Neural cell (in vitro differentiated cells): ENCODE results near the gene WWC1. TPM values are rescaled to one million over a fixed set of nuclear protein-coding genes. Genes with fewer than 3 reads are reported as not detected.

Experiments
- H2AFZ ChIP-seq: fragments of 200-600, 300-800 bp; sonication (generic), shearing (Covaris generic); 2 replicates; pipeline ENCODE4 v1.6.0; 2014; ENCODE audit warnings: low read depth, mild to moderate bottlenecking, antibody characterized with exemption, low read length, moderate library complexity
- H3F3A ChIP-seq: fragments of 200-600 bp; shearing (Covaris generic); 2 replicates; pipeline ENCODE4 v1.6.1; 2016; ENCODE audit warnings: mild to moderate bottlenecking, moderate library complexity, mixed read lengths, antibody characterized with exemption, low read length; ENCODE audit not compliant: insufficient read depth, poor library complexity, severe bottlenecking
- H3K27ac ChIP-seq: fragments of 200-600, 300-800 bp; sonication (generic), shearing (Covaris generic); 2 replicates; pipeline ENCODE4 v1.5.1; 2014; ENCODE audit warnings: mild to moderate bottlenecking, low read length, moderate library complexity
- H3K27me3 ChIP-seq: fragments of 300-800, 200-600 bp; sonication (generic), shearing (Covaris generic); 2 replicates; pipeline ENCODE4 v1.6.0; 2014; ENCODE audit warnings: mild to moderate bottlenecking, low read depth, low read length, moderate library complexity; ENCODE audit not compliant: insufficient read depth
- H3K36me3 ChIP-seq: fragments of 300-800, 200-600 bp; sonication (generic), shearing (Covaris generic); 2 replicates; pipeline ENCODE4 v1.5.1; 2014; ENCODE audit warnings: mild to moderate bottlenecking, antibody characterized with exemption, low read length, moderate library complexity; ENCODE audit not compliant: insufficient read depth
- H3K4me2 ChIP-seq: fragments of 300-800, 200-600 bp; sonication (generic), shearing (Covaris generic); 2 replicates; pipeline ENCODE4 v1.6.0; 2014; ENCODE audit warnings: mild to moderate bottlenecking, low read length
- H3K4me3 ChIP-seq: fragments of 300-800, 200-600 bp; sonication (generic), shearing (Covaris generic); 2 replicates; pipeline ENCODE4 v1.5.1; 2014; ENCODE audit warnings: mild to moderate bottlenecking, low read length, moderate library complexity
- H3K79me2 ChIP-seq: fragments of 200-600 bp; shearing (Covaris generic); replicated peaks from 2 replicates; pipeline ENCODE4 v1.6.0; 2014; ENCODE audit warnings: mild to moderate bottlenecking, low read length, moderate library complexity; ENCODE audit not compliant: insufficient read depth
- H3K9ac ChIP-seq: fragments of 300-800, 200-600 bp; sonication (generic), shearing (Covaris generic); 2 replicates; pipeline ENCODE4 v1.6.1; 2016; ENCODE audit warnings: mild to moderate bottlenecking, low read length, mixed read lengths
- H3K9me2 ChIP-seq: fragments of 200-600 bp; shearing (Covaris generic); 2 replicates; pipeline ENCODE4 v1.6.1; 2016; ENCODE audit warnings: mild to moderate bottlenecking, low read length, mixed read lengths; ENCODE audit not compliant: insufficient read depth
- H3K9me3 ChIP-seq: fragments of 200-600, 300-800 bp; sonication (generic), shearing (Covaris generic); 2 replicates; pipeline ENCODE4 v1.6.1; 2016; ENCODE audit warnings: mild to moderate bottlenecking, mixed run types, low read length, moderate library complexity, mixed read lengths
- H4K20me1 ChIP-seq: fragments of 200-600 bp; shearing (Covaris generic); 2 replicates; pipeline ENCODE4 v1.6.1; 2016; ENCODE audit warnings: mild to moderate bottlenecking, mixed run types; ENCODE audit not compliant: insufficient read depth
- EP300 ChIP-seq: fragments of 450-650 bp; conservative IDR thresholded peaks from 2 replicates; pipeline ENCODE4 v1.6.1; 2014; ENCODE audit warnings: antibody characterized with exemption, mild to moderate bottlenecking, moderate library complexity; ENCODE audit not compliant: poor library complexity, severe bottlenecking
- EZH2 ChIP-seq: fragments of 200-600, 300-800 bp; shearing (Covaris generic), sonication (generic); IDR thresholded peaks from 2 replicates; pipeline ENCODE4 v1.6.1; 2014; ENCODE audit warnings: antibody characterized with exemption, low read length, borderline replicate concordance, mild to moderate bottlenecking; ENCODE audit not compliant: insufficient read depth, poor library complexity, severe bottlenecking
- MXI1 ChIP-seq: fragments of 450-650 bp; conservative IDR thresholded peaks from 2 replicates; pipeline ENCODE4 v1.6.1; 2014; ENCODE audit warnings: antibody characterized with exemption, mild to moderate bottlenecking; ENCODE audit not compliant: poor library complexity, severe bottlenecking
- POLR2AphosphoS5 ChIP-seq: IDR thresholded peaks from 2 replicates; pipeline ENCODE4 v1.6.1; 2012
- RAD21 ChIP-seq: fragments of 450-650 bp; conservative IDR thresholded peaks from 2 replicates; pipeline ENCODE4 v1.6.1; 2014; ENCODE audit warnings: antibody characterized with exemption, mild to moderate bottlenecking, moderate library complexity
- SMC3 ChIP-seq: fragments of 450-650 bp; conservative IDR thresholded peaks from 2 replicates; pipeline ENCODE4 v1.6.1; 2014; ENCODE audit warnings: antibody characterized with exemption, mild to moderate bottlenecking, moderate library complexity; ENCODE audit not compliant: poor library complexity
- TAF1 ChIP-seq: IDR thresholded peaks from 2 replicates; pipeline ENCODE4 v1.6.1; 2012; ENCODE audit warnings: low read depth
- polyA plus RNA-seq: library from polyadenylated mRNA; depleted of rRNA; stranded (reverse); fragments of >200 nt; gene quantifications from 2 replicates; pipeline ENCODE4 v1.2.3, GENCODE V29; 2014
- TF ChIP-seq, protein P1 (sequence below): fragments of 450-650 bp; IDR thresholded peaks from 2 replicates; pipeline ENCODE4 v1.5.1; 2014; ENCODE audit warnings: antibody characterized with exemption, mild to moderate bottlenecking, moderate library complexity; ENCODE audit not compliant: poor library complexity, severe bottlenecking
- TF ChIP-seq, protein P2 (sequence below): IDR thresholded peaks from 2 replicates; pipeline ENCODE4 v1.6.1; 2012; ENCODE audit warnings: borderline replicate concordance

The WWC1 gene
- polyA plus RNA-seq, 1 donor from 2014 or later: 0.97 TPM

DNA sequence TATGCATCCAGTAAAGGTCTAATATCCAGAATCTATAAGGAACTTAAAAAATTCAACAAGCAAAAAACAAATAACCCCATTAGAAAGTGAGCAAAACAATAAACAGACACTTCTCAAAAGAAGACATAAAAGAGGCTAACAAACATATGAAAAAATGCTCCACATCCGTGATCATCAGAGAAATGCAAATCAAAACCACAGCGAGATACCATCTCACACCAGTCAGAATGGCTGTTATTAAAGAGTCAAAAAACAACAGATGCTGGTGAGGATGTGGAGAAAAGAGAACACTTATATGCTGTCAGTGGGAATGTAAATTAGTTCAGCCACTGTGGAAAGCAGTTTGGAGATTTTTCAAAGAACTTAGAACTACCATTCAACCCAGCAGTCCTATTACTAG, 86.1 kb downstream of the WWC1 start:
- Histone ChIP-seq H3K4me3 (no peak overlapping the region), H3K9me2 (no peaks in the 10 kb centered on the region), H3K9me3 (no peaks in the 10 kb centered on the region), H2AFZ (no peak overlapping the region), H3F3A (no peaks in the 10 kb centered on the region), H4K20me1 (no peaks in the 10 kb centered on the region), H3K4me2 (no peak overlapping the region), H3K27ac (no peak overlapping the region), H3K27me3 (no peaks in the 10 kb centered on the region), H3K9ac (no peak overlapping the region), H3K79me2 (no peaks in the 10 kb centered on the region), H3K36me3 (no peaks in the 10 kb centered on the region)
- no peak for TF ChIP-seq POLR2AphosphoS5
- no peak for TF ChIP-seq MXI1
- TF ChIP-seq, protein P1, sequence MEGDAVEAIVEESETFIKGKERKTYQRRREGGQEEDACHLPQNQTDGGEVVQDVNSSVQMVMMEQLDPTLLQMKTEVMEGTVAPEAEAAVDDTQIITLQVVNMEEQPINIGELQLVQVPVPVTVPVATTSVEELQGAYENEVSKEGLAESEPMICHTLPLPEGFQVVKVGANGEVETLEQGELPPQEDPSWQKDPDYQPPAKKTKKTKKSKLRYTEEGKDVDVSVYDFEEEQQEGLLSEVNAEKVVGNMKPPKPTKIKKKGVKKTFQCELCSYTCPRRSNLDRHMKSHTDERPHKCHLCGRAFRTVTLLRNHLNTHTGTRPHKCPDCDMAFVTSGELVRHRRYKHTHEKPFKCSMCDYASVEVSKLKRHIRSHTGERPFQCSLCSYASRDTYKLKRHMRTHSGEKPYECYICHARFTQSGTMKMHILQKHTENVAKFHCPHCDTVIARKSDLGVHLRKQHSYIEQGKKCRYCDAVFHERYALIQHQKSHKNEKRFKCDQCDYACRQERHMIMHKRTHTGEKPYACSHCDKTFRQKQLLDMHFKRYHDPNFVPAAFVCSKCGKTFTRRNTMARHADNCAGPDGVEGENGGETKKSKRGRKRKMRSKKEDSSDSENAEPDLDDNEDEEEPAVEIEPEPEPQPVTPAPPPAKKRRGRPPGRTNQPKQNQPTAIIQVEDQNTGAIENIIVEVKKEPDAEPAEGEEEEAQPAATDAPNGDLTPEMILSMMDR: no peak
- TF ChIP-seq EP300: no peak
- TF ChIP-seq, protein P2, sequence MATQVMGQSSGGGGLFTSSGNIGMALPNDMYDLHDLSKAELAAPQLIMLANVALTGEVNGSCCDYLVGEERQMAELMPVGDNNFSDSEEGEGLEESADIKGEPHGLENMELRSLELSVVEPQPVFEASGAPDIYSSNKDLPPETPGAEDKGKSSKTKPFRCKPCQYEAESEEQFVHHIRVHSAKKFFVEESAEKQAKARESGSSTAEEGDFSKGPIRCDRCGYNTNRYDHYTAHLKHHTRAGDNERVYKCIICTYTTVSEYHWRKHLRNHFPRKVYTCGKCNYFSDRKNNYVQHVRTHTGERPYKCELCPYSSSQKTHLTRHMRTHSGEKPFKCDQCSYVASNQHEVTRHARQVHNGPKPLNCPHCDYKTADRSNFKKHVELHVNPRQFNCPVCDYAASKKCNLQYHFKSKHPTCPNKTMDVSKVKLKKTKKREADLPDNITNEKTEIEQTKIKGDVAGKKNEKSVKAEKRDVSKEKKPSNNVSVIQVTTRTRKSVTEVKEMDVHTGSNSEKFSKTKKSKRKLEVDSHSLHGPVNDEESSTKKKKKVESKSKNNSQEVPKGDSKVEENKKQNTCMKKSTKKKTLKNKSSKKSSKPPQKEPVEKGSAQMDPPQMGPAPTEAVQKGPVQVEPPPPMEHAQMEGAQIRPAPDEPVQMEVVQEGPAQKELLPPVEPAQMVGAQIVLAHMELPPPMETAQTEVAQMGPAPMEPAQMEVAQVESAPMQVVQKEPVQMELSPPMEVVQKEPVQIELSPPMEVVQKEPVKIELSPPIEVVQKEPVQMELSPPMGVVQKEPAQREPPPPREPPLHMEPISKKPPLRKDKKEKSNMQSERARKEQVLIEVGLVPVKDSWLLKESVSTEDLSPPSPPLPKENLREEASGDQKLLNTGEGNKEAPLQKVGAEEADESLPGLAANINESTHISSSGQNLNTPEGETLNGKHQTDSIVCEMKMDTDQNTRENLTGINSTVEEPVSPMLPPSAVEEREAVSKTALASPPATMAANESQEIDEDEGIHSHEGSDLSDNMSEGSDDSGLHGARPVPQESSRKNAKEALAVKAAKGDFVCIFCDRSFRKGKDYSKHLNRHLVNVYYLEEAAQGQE: no peak
- TF ChIP-seq SMC3: no peak
- no peak for TF ChIP-seq RAD21
- no peak for TF ChIP-seq TAF1
- no peak for TF ChIP-seq EZH2

DNA sequence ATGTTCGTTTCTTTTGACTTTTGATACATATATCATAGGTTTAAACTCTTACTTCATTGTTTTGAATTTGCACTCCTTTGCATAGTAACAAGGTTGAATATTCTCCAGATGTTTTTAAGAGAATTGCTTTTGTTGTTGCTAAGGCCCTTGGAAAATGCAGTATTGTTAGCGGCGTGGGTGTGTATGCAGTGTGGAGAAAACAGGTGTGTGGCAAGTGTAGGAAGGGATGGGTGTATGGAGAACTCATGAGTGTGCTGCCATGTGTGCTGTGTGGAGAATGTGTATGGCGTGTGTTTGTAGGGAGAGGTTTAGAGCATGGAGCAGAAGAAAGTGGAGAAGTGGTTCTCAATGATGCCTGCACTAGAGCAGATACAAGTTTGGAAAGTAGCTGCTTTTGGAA, 87.3 kb downstream of the WWC1 start:
- H3K79me2 ChIP-seq: no peaks in the 10 kb centered on the region

More for the DNA sequence above, 87.3 kb downstream of the WWC1 start:
- Histone ChIP-seq H3K27ac (no peak overlapping the region), H3K27me3 (no peaks in the 10 kb centered on the region), H3K4me2 (no peak overlapping the region), H3K4me3 (no peak overlapping the region), H4K20me1 (no peaks in the 10 kb centered on the region), H3K36me3 (no peaks in the 10 kb centered on the region), H3K9me3 (no peaks in the 10 kb centered on the region), H3F3A (no peaks in the 10 kb centered on the region), H2AFZ (no peak overlapping the region), H3K9me2 (no peaks in the 10 kb centered on the region), H3K9ac (no peak overlapping the region)
- TF ChIP-seq MXI1: no peak
- TF ChIP-seq EZH2: no peak
- TF ChIP-seq, protein P2: no peak
- TF ChIP-seq TAF1: no peak
- TF ChIP-seq EP300: no peak
- no peak for TF ChIP-seq POLR2AphosphoS5
- TF ChIP-seq, protein P1: no peak
- no peak for TF ChIP-seq SMC3
- no peak for TF ChIP-seq RAD21
